ENCODE measurements around the gene PDE4D.

- TF ChIP-seq CTCF (IDR thresholded peaks at IDR 0.05; ENCODE audit: extremely low read depth in 1 of 2, insufficient read depth in 1 of 2, low read depth in 1 of 2, low read length in 2 of 2) (no peak), EZH2 (IDR thresholded peaks at IDR 0.05; ENCODE audit: borderline replicate concordance, low read depth, low read length, severe bottlenecking) (no peak), MAX (IDR thresholded peaks at IDR 0.05; ENCODE audit: insufficient read depth, insufficient read length) (no peak), POLR2AphosphoS5 (IDR thresholded peaks at IDR 0.05; ENCODE audit: insufficient read depth, low read depth, low read length) (no peak), JUN (IDR thresholded peaks at IDR 0.05; ENCODE audit: borderline replicate concordance, insufficient read depth, insufficient read length, low read depth) (no peak), POLR2A (IDR thresholded peaks at IDR 0.05; ENCODE audit: low read depth, low read length) (no peak), MYC (IDR thresholded peaks at IDR 0.05; ENCODE audit: low read depth, low read length) (no peak), GATA2 (IDR thresholded peaks at IDR 0.05; ENCODE audit: insufficient read depth, insufficient read length, low read depth, low read length) (no peak)
Observed at GRCh38 chr5:59464969-59465368, 428.6 kb downstream of the PDE4D start.

Data from endothelial cell of umbilical vein (primary cell).